Body of pancreas (tissue), 4 donors: Measurements from ENCODE around the gene SLC4A1.

ENCODE experiments used
- POLR2A ChIP-seq, 3 donors: fragments of 450-650 bp; IDR thresholded peaks; one replicate each; pipeline ENCODE4 v1.6.1; 2016; ENCODE audit warnings: antibody characterized with exemption in 3 of 3, mild to moderate bottlenecking in 2 of 3
- TF ChIP-seq, protein P1 (sequence below), 7 experiments: fragments of 450-650 bp in 4 of 7; fragments of 200-600 bp in 3 of 7; sonication (generic) in 3 of 7; IDR thresholded peaks; one replicate each; pipeline ENCODE4 v1.5.1; 2016 to 2019; ENCODE audit warnings: antibody characterized with exemption in 7 of 7

DNA sequence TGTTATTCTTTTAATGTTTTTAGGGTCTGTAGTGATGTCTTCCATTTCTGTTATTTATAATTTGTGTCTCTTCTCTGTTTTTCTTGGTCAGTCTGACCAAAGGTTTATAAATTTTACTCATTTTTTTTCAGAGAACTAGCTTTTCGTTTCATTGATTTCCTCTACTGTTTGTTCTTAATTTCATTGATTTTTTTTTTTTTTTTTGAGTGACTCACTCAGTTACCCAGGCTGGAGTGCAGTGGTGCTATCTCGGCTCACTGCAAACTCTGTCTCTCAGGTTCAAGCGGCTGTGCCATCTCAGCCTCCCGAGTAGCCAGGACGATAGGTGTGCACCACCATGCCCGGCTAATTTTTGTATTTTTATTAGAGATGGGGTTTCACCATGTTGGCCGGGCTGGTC lies 35.9 kb downstream of the SLC4A1 start:
- TF ChIP-seq, protein P1, sequence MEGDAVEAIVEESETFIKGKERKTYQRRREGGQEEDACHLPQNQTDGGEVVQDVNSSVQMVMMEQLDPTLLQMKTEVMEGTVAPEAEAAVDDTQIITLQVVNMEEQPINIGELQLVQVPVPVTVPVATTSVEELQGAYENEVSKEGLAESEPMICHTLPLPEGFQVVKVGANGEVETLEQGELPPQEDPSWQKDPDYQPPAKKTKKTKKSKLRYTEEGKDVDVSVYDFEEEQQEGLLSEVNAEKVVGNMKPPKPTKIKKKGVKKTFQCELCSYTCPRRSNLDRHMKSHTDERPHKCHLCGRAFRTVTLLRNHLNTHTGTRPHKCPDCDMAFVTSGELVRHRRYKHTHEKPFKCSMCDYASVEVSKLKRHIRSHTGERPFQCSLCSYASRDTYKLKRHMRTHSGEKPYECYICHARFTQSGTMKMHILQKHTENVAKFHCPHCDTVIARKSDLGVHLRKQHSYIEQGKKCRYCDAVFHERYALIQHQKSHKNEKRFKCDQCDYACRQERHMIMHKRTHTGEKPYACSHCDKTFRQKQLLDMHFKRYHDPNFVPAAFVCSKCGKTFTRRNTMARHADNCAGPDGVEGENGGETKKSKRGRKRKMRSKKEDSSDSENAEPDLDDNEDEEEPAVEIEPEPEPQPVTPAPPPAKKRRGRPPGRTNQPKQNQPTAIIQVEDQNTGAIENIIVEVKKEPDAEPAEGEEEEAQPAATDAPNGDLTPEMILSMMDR (IDR thresholded peaks at IDR 0.05) = no peak
- no peak for TF ChIP-seq POLR2A (IDR thresholded peaks at IDR 0.05)
